Heart left ventricle (tissue), 13 donors: Measurements from ENCODE around the gene TMEM170B.
A peak's percentile ranks its signal among the peaks of the same experiment; 100 is the strongest.

ENCODE experiments used
- POLR2A ChIP-seq, 2 donors: fragments of 450-650 bp; IDR thresholded peaks; one replicate each; pipeline ENCODE4 v1.6.1; 2017; ENCODE audit warnings: antibody characterized with exemption in 2 of 2, mild to moderate bottlenecking in 2 of 2, moderate library complexity in 2 of 2
- TF ChIP-seq, protein P1 (sequence below), 12 donors: fragments of 200-600 bp; sonication (generic) in 4 of 12; IDR thresholded peaks; one replicate each; pipeline versions ENCODE4 v1.5.0 to v1.8.0; 2018 to 2022; ENCODE audit warnings: antibody characterized with exemption in 12 of 12, mild to moderate bottlenecking in 5 of 12
- donor health status: ischemic (EF 13 %, LVEDD 7.1; RV severe dilation, severe dysfunction).
- donor health status: DM: no; HTN: yes; CAD: no.
- donor health status: DM: no; HTN: no; CAD: no.
- donor health status: ischemic (EF 25% LVEDD 6.9; RV normal size, moderate dysfunction).
- donor health status: ischemic (EF 25% LVEDD 5.7; RV mildly dilated, moderate dysfunction).
- donor health status: ischemic (EF 35%, LVEDD 5.7; RV mildly dilated, moderate dysfunction).
- donor health status: nonischemic (EF 11% LVEDD 7.7; RV severe dilation, severe dysfunction).
- donor health status: DM: yes; HTN: yes; CAD: no.
- donor health status: PGD.
- donor health status: ischemic (EF 29% LVEDD 5.4; RV normal size, mild dysfunction).
- donor health status: nonischemic (EF 23%, LVEDD 6.1; RV moderate dilation, normal function).

DNA sequence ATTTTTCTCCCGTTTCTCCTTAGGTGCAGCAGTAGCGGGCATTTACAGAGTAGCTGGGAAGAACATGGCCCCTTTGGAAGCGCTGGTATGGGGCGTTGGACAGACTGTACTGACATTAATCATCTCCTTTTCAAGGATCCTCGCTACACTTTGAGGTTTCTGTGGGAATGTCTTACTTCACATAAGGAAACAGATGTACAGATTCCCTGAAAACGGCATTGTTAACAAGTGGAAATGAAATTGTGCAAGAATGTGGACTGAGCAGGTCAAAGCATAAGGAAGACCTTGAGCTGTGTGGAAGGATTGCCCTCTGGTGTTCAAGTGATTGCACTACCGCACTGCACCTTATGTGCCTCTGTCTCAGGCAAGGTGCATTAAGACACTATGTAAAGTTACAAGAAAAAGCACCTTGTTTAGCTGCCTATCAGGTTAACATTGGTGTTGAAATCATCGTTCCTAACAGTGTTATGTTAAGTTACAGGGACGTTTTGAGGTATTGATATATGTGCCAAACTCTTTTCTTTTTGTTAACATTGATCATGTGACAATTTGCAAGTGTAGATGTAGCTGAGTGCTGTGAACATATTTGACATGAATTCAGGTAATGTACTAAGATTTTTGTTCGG is 38.0 kb downstream of the TMEM170B start:
- TF ChIP-seq, protein P1, sequence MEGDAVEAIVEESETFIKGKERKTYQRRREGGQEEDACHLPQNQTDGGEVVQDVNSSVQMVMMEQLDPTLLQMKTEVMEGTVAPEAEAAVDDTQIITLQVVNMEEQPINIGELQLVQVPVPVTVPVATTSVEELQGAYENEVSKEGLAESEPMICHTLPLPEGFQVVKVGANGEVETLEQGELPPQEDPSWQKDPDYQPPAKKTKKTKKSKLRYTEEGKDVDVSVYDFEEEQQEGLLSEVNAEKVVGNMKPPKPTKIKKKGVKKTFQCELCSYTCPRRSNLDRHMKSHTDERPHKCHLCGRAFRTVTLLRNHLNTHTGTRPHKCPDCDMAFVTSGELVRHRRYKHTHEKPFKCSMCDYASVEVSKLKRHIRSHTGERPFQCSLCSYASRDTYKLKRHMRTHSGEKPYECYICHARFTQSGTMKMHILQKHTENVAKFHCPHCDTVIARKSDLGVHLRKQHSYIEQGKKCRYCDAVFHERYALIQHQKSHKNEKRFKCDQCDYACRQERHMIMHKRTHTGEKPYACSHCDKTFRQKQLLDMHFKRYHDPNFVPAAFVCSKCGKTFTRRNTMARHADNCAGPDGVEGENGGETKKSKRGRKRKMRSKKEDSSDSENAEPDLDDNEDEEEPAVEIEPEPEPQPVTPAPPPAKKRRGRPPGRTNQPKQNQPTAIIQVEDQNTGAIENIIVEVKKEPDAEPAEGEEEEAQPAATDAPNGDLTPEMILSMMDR (IDR thresholded peaks at IDR 0.05), result peak; percentile 75 to 91 (median 80)
- TF ChIP-seq POLR2A (IDR thresholded peaks at IDR 0.05), result no peak
